Activated CD8-positive, alpha-beta memory T cell treated with anti-CD3 and anti-CD28 coated beads, Interleukin-2, amount 50 U/mL, for 24 hours (primary cell): ENCODE results near the gene UPK3BL2.
"Not testable (repeated sequence)": the region's sequence is repeated elsewhere in the genome, so short reads cannot be mapped to it uniquely, and the experiment has no call there.

Source experiments
- DNase-seq: peaks from one replicate; pipeline ENCODE4 v3.0.0-alpha.2; 2020; ENCODE audit errors: extremely low read depth

UPK3BL2 gene

DNA sequence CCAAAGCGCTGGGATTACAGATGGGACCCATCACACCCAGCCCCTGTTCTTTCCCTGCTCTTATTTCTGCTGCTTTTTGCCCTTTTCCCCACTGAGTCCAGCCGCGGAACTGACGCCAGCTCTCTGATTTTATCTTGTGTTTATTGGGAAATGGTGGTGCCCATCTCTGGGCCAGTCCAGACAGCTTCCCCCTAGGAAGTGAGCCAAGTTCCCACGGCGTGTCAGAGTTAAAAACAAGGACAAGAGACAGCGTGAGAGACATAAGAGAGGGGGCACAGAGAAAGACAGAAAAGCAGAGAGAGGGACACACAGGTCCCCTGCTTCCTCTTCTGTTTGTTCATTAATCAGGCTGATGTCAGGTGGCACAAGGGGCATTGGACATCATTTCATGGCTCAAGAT, 11.9 kb downstream of the UPK3BL2 start:
- DNase-seq, result not testable (repeated sequence)

GRCh38 chr7:102527822-102528793, 15.4 kb downstream of the UPK3BL2 start:
- DNase-seq, result not testable (repeated sequence)

DNA sequence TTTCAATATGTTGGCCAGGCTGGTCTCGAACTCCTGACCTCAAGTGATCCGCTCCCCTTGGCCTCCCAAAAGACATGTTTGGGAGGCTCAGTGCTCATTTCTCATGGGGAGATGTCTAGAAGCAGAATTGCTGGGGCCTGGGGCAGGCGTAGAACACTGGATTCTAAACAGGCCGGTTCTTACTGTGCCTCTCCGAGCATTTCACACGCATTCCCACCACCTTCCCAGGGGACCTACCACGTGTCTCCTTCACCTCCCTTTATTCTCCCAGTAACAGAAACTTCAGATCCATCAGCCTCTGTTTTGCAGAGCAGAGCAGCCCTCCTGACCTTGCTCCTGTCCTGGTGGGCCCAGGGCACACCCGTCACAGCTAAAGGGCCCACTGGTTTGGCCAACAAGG, 16.3 kb downstream of the UPK3BL2 start:
- not testable (repeated sequence) for DNase-seq

DNA sequence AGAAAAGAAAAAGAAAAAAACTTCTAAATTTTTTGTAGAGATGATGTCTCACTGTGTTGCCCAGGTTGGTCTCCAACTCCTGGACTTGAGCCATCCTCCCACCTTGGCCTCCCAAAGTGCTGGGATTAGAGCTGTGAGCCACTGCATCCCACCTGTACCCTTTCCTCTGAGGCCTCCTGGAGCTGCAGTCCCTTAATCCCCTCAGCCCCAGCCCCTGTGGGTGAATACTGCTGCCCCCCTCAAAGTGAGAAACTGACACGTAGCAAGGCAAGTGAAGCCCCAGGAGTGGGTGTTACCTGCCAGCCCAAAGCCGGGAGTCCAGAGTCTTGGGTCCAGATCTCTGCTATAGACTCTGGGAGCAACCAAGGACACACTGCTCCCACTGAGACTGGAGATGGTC, 18.7 kb downstream of the UPK3BL2 start:
- not testable (repeated sequence) for DNase-seq

- not testable (repeated sequence) for DNase-seq
Observed at GRCh38 chr7:102520797-102521196, 22.7 kb downstream of the UPK3BL2 start.

- not testable (repeated sequence) for DNase-seq
Observed at GRCh38 chr7:102517550-102518147, 25.8 kb downstream of the UPK3BL2 start, which contains the start of gene RASA4B. TSS of gene RASA4B (minus strand) at chr7:102517777. CDS start at chr7:102517710, 67 bp downstream.

DNA sequence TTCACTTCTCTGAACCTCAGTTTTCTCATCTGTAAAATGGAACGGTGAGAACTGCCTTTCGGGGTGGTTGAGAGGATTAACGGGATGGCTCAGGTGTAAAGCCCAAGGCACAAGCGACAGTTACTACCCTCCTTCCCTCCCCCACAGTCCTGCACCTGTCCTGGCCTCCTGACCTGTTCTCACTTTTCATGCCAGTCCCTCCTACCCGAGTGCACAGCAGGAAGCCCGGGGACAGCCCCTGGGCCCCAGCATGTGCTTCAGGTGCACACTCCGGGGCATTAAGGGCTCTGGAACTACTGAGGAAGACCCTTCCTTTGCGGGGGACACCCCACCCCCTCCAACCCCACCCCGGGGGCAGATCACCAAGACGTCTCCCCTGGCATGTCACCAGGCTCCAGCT, 26.5 kb downstream of the UPK3BL2 start:
- not testable (repeated sequence) for DNase-seq

DNA sequence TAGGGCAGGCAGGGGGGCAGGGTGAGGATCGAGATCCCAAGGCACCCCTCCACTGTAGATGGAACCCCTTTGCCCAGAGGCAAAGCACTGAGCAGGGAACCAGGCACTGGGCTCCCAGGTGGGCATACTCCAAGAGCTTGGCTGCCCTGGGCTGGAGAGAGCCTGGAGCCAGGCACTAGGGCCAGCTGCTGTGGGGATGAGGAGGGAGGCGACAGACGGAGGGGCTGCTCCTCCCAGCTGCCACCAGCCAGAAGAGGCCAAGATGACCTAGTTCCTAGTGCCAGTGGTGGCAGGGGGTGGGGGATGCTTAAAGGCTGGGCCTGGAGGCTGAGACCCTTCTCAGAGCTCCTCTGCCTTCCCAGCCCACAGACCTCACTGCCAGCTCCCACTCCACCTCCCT, 27.6 kb downstream of the UPK3BL2 start:
- not testable (repeated sequence) for DNase-seq

- DNase-seq, result not testable (repeated sequence)
Observed at GRCh38 chr7:102514881-102515721, 28.4 kb downstream of the UPK3BL2 start.

GRCh38 chr7:102512642-102513221, 30.8 kb downstream of the UPK3BL2 start:
- DNase-seq, result not testable (repeated sequence)

DNA sequence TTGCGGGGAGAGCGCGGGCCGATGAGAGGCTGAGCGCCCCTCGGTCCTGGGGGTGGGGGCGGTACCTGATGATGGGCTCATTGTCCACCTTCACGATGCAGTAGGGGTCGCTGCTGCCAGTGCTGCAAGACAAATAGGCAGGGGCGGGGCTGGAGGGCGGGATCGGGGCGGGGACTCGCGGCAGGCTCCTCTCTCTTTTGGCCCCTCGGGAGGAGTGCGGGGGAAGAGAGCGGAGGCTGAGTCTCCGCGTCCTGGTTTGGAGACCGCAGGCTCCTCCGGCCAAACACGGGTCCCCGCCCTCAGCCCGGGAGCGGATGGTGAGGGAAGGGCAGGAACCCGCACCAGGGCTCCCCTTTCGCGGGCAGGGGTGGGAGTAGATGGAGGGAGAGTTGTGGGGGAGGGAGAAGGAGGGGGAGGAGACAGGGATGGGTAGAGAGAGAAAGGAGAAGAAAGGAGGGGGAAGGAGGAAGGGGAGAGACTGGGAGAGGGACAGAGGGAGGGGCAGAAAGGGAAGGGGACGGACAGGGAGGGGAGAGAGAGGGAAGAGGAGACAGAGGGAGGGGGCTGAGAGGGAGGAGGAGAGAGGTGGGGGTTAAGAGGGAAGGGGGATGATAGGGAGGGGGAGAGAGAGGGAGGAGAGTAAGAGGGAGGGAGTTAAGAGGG, 31.5 kb downstream of the UPK3BL2 start:
- not testable (repeated sequence) for DNase-seq

DNA sequence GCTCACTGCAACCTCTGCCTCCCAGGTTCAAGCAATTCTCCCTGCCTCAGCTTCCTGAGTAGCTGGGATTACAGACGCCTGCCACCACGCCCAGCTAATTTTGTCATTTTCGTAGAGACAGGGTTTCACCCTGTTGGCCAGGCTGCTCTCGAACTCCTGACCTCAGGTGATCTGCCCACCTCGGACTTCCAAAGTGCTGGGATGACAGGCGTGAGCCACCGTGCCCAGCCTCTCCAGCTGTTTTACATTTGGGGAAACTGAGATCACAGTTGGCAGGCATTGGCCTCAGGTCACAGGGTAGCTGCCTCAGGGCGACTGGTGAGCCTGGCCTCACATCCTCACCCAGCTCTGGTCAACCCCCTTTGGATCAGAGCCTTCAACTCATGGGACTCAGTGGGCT, 32.9 kb downstream of the UPK3BL2 start:
- not testable (repeated sequence) for DNase-seq

GRCh38 chr7:102507410-102508088, 35.9 kb downstream of the UPK3BL2 start:
- not testable (repeated sequence) for DNase-seq

- DNase-seq, result not testable (repeated sequence)
Observed at GRCh38 chr7:102505298-102506185, 38.0 kb downstream of the UPK3BL2 start.

GRCh38 chr7:102503141-102503540, 40.4 kb downstream of the UPK3BL2 start:
- DNase-seq, result not testable (repeated sequence)

DNA sequence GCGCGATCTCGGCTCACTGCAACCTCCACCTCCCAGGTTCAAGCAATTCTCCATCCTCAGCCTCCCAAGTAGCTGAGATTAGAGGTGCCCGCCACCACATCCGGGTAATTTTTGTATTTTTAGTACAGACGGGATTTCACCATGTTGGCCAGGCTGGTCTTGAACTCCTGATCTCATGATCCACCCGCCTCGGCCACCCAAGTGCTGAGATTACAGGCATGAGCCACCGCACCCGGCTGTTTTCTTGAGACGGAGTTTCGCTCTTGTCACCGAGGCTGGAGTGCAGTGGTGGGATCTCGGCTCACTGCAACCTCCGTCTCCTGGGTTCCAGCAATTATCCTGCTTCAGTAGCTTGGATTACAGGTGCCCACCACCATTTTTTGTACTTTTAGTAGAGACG, 45.2 kb downstream of the UPK3BL2 start:
- not testable (repeated sequence) for DNase-seq

DNA sequence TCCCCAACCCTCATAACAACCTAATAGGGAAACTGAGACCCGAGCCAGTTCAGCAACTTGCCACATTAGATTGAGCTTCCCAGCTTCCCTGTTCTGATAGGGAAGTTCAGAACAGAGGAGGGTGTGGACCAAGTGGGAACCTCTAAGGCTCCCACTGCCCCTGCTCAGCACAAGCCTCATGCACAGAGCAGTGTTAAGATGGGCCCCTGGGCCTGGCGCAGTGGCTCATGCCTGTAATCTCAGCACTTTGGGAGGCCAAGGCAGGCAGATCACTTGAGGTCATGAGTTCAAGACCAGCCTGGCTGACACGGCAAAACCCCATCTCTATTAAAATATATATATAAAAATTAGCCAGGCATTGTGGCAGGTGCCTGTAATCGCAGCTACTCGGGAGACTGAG, 46.2 kb downstream of the UPK3BL2 start:
- DNase-seq, result not testable (repeated sequence)

DNA sequence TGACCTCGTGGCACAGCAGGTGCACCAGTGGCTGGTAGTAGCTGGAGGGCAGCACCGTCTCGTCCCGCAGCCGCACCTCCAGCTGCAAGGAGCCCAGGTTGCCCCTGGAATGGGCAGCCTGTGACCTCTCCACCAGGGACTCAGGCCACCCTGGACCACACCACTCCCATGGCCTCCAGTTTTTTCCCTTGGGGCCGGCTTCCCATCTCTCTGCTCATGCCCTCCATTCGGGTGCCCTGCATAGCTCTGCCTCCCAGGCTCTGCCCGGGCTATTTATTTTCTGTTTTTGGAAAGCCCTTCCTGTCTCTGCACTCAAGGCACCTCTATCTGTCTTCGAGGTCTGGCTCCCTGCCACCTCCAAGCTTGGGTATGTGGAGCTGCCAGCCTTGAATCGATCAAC, 46.6 kb downstream of the UPK3BL2 start:
- not testable (repeated sequence) for DNase-seq

GRCh38 chr7:102494473-102495149, 48.9 kb downstream of the UPK3BL2 start:
- not testable (repeated sequence) for DNase-seq
